GM19035 (cell line): ENCODE results near the gene CD38.
A peak's percentile ranks its signal among the peaks of the same experiment; 100 is the strongest.
"Not testable (repeated sequence)": the region's sequence is repeated elsewhere in the genome, so short reads cannot be mapped to it uniquely, and the experiment has no call there.

Experiments used
- ATAC-seq: cut with Tn5 transposase; IDR thresholded peaks from one replicate; pipeline ENCODE4 v1.9.1; 2021; ENCODE audit not compliant: unreplicated experiment

Gene CD38

DNA sequence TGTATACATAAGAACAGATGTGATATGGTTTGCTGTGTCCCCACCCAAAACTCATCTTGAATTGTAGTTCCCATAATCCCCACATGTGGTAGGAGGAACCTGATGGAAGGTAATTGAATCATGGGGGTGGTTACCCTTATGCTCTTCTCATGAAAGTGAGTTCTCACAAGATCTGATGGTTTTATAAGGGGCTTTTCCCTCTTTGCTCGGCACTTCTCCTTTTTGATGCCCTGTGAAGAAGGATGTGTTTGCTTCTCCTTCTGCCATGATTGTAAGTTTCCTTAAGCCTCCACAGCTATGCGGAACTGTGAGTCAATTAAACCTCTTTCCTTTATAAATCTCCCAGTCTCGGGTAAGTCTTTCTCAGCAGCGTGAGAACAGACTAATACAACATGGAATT lies 83.1 kb downstream of the CD38 start:
- not testable (repeated sequence) for ATAC-seq

DNA sequence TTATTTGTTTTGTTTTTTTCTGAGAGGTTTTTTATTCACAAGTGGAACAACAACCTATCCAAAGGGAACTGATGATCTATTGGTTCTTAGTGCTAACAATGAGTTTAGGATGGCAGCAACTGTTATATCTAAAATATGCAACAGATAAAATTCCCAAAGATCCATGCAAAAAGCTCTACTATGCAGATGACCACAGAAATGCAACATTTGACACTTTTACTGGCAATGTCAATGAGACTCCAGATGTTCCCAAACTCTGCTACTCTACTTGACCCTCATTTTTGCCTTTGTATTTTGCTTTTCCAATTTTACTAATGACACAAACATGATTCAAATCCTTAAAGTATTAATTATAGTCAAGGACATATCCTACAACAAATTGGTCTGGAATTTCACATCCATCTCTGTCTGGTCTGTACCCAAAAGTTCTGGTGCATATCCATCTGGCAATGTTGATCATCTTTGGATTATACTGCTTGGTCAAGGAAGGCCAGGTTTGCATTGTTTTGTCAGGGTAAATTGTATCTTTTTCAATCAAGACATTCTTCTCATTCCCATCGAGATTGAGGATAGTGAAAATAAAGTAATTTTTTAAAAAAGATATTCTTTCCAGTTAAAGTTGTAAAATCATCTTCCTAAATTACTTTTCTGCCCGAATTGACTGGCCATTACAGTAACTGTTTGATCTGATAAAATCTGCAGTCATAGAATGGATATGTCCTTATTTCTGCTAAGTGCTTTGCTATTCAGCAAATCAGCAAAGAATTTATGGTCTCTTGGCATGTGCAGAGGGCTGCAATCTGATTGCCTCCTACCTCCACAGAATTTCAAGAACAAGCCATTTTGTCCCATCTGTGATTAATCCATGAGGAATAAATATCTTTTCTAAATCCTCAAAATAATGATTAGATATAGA lies 86.8 kb downstream of the CD38 start:
- no peak for ATAC-seq

DNA sequence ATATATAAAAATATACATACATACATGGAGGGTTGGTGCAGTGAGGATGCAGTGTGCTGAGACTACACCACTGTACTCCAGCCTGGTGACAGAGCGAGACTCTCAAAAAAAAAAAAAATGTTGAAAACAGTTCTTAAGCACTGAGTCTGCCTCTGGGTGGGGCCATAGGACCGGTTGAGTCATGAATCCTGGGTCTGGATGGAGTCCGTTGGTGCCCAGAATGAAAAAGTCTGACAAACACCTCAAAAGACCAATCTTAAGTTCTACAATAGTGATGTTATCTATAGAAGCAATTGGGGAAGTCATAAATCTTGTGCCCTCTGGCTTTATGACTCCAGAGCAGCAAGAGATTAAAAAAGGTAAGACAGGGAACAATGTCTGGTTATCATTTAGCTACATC lies 90.0 kb downstream of the CD38 start:
- ATAC-seq, result no peak

DNA sequence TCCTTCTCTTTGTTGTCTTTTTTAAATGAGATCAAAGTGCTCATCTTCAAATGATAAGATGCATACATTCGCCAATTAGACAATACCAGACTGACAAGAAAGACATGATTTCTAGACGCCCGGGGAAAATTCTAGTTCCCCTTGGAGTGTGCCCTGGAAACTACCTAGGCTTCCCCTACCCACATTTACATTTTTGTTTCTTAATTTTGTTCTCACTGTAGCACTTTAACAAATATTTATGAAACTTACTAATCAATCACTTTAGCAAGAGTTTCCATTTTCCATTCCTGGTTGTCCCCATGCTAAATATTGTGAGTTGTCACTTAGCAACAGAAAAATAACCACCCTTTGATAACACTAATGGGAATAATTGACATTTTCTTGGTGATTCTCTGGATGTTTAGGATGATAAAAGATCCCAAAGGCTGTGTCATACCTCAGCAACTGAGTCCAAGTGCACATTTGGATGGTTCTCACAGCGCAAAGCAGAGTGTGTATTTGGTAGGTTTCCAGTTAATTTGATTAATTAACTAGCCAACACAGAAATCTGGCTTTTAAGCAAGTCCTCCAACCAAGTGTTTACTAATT lies 90.8 kb downstream of the CD38 start:
- no peak for ATAC-seq

DNA sequence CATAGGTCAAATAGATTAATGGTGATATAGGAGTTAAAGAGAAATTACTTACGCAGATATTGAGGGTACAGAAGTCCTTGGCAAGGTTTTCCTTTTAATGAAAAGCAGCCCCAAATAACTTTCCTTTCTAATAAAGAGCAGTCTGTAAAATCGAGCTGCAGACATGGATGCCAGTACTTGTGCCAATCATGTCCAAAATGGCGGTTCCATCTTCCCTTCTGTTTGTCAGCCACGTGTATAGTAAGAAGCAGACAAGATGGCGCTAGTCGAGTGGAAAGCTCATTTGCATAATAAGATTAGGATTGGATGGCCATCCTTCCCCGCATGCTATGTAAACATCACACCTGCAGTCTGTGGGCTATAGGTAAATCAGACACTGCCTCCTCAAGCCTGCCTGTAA lies 92.0 kb downstream of the CD38 start:
- ATAC-seq, result no peak

DNA sequence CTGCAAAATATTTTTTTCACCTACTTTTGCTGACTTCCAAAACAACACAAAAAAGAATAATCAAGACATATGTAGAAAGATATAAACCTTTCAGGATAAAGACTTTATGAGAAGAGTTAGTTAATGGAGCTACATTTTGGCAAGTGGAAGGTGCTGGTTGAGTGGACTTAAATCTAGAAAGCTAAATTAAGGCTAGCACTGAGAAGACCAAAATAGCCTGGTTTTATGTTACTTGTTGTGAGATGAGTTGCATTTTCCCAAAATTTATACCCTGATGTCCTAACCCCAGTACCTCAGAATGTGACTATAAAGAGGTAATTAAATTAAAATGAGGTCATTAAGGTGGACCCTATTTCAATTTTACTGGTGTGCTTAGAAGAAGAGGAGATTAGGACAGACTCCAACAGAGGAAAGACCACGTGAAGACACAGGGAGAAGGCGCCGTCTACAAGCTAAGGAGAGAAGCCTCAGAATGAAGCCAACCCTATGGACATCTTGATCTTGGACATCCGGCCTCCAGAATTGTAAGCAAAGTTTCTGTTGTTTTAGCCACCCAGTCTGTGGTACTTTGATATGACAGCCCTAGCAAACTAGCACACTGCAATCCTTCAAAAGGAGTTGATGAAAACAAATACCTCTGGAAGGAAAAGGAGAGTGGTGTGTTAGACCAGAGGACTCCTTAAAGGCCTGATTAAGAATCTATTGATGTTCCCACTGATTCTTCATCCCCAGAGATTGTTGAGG lies 93.0 kb downstream of the CD38 start:
- no peak for ATAC-seq

DNA sequence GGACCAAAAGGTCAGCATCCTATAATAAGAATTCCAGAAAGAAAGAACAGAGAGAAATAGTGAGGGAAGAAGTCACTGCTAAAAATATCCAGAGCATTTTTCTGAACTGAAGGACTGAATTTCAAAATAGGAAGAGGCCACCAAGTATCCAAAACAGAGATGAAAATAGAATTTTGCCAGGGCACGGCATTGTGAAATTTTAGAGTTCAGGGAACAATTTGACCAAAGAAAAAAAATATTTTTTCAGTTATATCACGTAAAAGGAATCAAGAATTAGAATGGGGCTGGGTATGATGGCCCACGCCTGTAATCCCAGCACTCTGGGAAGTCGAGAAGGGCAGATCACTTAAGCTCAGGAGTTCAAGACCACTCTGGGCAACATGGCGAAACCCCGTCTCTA lies 95.0 kb downstream of the CD38 start:
- ATAC-seq, result no peak

DNA sequence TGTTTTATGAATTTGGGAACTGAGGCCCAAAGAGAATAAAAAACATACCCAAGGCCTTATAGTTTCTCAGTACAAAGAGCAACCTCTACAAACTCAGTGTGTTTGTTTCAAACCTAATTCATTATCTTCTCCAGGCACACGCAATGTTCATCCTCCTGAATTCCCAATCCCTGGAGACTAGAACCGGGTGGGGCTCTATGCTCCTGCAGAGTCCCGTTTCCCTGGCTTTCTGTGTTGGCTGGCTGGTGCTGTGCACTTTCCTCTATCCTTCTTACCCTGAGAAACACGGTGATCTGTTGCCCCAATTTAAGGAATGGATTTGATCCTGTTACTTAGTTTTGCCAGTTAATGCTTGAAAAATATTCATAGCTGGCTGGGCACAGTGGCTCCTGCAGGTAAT lies 96.5 kb downstream of the CD38 start:
- ATAC-seq, result no peak

DNA sequence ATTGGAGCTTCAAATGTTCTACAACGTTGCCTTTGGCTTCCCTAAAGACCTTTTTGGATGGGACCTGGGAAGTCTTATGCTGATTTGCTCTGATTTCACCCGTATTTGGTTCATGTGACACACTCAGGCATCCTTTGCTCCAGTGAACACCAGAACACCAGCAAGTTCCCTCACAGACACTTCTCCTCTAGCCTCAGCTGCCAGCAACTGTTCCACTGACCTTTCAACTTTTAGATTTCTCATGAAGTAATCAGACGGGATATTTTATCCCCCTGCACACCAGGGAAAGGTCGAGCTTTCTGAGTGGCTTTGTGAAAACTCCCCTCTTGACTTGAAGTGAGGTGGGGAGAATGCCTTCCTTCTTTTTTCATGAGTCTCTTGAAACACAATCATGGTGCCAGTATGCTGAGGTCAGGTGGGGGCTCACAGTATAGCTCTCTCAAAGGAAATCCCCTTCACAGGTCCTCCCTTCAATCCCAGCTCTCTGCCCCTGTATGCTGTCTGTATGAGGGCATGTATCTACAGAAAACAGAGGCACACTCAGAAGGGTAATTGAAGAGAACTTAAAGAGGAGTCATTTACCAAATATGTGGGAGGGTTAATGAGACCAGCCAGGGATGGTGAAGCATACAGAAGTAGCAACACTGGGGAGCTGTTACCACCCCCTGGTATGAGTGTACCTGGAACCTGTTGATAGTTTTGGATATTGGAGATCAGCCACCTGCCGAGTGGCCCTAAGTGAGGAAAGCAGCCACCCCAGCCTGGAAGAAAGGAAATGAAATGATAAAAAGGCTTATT lies 97.7 kb downstream of the CD38 start:
- ATAC-seq, result no peak

DNA sequence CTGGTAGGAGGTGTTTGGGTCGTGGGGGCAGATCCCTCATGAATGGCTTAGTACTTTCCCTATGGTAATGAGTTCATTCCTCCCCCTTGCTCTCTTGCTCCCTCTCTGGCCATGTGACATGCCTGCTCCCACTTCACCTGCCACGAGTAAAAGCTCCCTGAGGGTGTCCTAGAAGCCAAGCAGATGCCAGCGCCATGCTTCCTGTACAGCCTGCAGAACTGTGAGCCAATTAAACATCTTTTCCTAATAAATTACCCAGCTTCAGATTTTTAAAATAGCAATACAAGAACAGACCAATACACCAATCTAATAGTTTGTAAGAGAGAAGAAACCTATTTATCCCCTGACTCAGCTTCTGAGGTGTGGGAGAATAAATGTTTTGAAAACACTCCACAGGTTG lies 99.9 kb downstream of the CD38 start:
- ATAC-seq, result no peak

DNA sequence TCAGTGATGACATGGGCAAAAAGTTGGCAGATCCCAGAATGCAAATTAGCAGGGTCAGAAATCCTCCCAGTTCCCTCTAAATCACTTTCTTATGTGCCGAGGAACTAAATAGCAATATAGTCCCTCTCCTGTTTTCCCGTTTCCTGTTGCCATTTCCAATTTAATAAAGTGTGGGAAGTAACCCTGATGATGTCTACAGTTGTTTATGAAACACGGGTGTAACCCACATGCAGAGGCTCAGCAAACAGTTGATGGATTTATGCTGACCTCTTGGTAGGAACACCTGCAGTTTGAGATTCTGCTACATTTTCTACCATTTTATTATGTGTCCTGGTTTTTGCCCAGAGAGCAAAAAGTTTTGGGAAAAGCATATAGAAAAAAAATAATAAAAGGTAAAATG lies 103.7 kb downstream of the CD38 start:
- ATAC-seq, result no peak

DNA sequence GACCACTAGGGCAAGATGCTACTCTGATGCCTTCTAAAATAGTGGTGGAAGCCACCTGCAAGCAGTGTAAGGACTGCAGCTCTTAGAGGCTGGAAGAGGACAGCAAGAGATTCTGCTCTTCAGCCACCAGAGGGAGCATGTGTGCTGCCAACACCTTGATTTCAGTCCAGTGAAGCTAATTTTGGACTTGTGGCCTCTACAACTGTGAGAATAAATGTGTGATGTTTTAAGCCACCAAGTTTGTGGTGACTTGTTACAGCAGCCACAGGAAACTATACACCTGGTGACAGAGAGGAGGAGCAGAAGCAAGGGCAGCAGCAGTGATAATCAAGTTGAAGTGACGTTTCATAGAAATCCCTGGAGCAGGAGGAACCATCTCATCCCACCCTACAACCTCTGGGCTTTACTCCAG lies 104.6 kb downstream of the CD38 start:
- ATAC-seq, result peak; percentile 91

DNA sequence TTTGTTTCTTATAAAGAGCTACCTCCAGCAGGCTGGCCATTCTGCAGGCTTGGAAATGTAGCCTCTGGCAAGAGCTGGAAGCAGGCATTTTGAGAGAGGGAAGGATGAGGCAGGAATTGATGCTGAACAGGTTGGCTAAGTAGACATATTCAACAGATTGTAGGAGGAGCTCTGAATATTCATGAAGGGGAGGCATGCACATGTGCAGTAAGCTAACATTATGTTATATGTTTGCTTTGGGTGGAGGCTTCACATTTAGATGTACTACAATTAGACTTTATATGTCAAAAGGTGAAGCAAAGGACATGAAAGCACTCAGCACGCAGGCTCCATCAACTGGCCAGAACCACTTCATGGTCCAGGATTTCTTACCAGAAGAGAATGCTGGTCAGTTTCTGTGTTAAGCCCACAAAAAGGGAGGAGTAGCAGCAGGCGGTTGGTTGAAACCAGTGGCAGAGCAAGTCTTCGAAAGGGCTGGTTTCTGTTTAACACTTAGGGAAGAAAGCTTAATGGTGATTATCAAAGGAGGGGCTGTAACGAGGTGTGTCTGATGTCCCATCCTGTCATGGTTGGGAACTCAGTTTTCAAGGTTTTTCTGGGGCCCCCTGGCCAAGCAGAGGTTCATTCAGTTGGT lies 105.6 kb downstream of the CD38 start:
- no peak for ATAC-seq

DNA sequence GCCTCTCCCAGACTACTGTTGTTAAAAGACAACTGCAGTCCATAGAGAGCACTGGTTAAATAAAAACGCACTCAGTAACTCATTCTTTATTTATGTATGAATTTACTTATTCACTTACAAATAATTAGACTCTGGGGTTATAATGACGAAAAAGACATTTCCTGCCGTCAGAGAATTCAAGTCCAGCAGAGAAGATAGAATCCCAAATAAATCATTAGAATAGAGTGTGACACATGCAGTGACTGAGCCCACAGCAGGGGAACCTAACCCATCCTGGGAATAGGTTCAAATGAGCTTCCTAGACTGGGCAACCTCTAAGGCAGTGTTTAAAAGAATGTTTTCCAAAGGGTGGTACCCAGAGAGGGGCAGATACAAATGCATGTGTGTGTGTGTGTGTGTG lies 106.5 kb downstream of the CD38 start:
- no peak for ATAC-seq

DNA sequence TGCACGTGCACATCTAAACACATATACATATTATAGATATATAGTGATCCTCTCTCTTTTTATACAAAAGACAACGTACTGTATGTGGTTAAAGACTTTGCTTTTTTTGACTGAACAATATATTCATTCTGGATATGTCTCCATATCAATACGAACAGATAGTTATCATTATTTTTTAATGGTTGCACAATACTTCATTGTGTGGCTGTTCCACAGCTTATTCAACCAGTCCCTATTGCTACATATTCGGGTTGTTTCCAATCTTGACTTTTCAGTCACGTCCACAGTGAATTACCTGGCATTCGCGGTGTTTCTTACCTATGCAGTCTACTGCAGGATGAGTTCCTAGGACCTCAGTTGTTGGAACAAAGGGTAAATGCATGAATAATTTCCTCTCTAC lies 107.3 kb downstream of the CD38 start:
- ATAC-seq, result no peak

DNA sequence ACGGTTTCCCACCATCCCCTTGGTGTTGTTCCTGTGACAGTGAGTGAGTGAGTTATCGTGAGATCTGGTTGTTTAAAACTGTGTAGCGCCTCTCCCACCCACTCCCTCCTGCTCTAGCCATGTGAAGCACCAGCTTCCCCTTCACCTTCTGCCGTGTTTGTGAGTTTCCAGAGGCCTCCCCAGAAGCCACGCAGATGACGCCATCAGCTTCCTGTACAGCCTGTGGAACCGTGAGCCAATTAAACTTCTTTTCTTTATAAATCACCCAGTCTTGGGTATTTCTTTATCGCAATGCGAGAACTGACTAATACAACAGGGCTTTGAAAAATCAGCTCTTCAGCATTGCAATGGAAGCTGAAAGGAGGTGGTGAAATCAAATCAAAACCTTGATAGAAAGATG lies 110.4 kb downstream of the CD38 start:
- ATAC-seq, result no peak

DNA sequence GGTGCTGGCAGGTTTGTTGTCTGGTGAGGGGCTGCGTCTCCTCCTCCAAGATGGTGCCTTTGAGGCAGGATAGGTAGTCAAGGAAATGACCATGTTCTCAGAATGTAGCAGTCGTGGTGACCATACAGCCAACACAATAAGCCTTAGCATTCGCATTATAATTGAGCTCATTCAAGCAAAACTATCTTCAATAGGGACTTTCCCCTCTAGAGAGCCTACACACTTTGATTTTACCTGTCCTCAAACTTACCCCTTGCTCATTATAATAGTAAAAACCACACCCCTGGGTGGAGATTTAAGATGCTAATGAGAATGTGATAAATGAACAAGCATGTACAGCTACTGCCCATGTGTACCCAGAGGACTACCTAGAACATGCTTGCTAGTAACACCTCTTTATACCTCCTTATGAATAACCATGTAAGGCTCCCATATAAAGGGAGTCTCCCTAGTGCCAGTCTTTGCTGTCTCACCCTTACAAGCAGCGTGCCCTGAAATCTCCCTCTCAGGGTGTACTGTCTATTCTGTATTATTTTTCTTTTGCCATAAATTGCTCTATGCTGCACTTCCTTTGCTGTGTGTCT lies 112.2 kb downstream of the CD38 start:
- ATAC-seq, result no peak

DNA sequence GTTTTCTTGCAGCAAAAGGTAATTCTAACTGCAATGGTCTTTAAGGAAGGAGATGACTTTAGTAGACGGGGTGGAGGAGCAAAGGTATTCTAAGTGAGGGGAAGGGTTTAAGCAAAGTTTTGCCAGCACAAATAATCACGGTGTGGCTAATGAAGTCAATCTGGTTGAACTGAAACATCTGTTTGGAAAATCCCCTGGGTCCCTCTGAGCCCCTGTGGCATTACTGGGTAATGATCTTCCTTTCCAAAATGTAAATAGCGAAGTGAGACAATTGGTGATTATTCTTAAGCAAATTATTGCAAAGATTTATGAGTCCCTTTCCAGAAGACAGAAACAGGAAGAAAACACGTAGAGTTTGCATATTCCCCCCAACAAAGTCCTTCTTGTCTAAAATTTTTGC lies 113.2 kb downstream of the CD38 start:
- peak; percentile 62 for ATAC-seq

DNA sequence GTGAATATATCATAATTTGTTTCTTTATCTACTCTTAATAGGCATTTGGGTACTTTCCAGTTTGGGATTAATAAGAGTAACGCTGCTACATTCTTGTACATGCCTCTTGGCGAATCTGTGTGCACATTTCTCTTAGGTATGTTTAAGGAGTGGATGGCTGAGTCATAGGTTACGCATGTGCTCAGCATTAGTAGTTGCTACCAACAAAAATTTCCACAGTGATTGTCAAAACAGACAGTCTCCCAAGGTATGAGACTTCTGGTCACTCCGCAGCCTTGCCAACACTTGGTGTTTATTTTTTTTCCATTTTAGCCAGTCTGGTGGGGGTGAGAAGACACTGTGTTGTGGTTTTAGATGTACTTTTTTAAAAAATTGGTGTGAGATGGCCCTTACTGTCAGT lies 115.8 kb downstream of the CD38 start:
- no peak for ATAC-seq

DNA sequence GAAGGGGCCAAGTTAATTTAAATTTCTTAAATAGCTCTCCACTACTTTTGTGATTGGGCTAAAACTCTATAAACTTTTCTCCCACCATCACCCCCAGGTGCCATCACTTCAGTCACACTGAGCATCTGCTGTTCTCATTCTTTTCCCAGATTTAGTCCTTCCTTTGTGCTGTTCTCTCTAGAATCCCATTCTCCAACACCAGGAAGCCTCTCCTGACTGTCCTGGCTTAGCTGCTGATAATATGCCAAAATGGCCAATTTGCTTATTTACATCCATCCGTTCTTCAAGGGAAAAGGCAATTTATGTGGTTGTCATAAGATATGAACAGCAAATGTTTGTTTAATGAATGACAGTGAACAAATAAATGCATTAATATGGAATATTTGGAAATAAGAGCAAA lies 116.3 kb downstream of the CD38 start:
- ATAC-seq, result no peak
